HG03521 (cell line): ENCODE measurements around the gene PABPN1L.

Source experiments
- ATAC-seq: cut with Tn5 transposase; IDR thresholded peaks from one replicate; pipeline ENCODE4 v1.9.1; 2021; ENCODE audit warnings: mild to moderate bottlenecking, moderate library complexity; ENCODE audit not compliant: unreplicated experiment

The PABPN1L gene

DNA sequence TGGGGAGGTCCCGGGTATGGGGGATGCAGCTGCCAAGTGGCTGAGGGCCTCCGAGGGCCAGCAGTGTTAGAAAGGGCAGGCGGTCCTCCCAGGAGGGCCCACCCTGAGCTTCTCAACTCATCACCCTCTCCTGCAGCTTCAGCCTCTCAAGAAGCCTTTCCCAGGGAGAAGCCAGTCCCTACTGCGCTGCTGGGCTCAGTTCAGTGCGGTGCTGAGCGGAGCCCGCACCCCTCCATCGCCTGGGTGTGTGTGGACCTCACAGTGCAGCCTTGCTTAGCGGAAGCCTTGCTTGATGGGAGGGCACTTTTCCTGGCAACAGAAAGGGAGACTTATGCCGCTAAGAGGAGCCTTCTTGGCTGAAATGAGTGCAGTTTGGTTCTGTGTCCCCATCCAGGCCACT is 51.2 kb downstream of the PABPN1L start:
- ATAC-seq, result no peak

DNA sequence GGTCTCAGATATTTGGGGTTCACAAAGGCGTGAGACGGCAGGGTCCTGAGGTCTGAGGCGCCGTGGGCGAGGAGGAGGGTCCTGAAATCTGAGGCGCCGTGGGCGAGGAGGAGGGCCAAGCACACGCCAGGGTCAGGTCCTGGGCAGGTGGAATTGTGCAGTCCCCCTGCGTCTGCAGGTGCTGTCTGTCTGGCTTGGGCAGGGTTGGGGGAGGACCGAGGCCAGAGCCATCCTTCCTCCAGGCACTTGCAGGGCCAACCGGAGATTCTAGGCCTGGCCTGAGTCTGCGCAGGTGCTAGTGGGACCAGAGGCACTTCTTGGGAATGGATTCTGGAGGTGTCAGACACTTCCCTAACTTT is 52.3 kb downstream of the PABPN1L start:
- ATAC-seq, result no peak
